H1 (cell line): ENCODE results near the gene RCAN2. TPM values are rescaled to one million over a fixed set of nuclear protein-coding genes. Genes with fewer than 3 reads are reported as not detected.

ENCODE experiments used
- CTCF ChIA-PET: fragments of 300-600 bp; sonication (Branson Sonifier 250); formaldehyde crosslinking; loops from one replicate; lab custom pipeline; 2021; ENCODE audit not compliant: partially characterized antibody; lab: Charles Lee
- POLR2A ChIA-PET: fragments of 300-600 bp; sonication (Branson Sonifier 250); formaldehyde crosslinking; loops from one replicate; lab custom pipeline; 2021; ENCODE audit warnings: inconsistent platforms; ENCODE audit not compliant: partially characterized antibody; lab: Charles Lee
- DNase-seq, 2 experiments: peaks; one replicate each; pipeline versions ENCODE4 v3.0.0 to v3.0.0-alpha.2; 2010 to 2022; ENCODE audit warnings: low spot score in 2 of 2, low read depth in 1 of 2, mixed read lengths in 1 of 2
- FAIRE-seq: peaks from 2 replicates; lab custom pipeline; 2011; peaks lifted over from hg19 to GRCh38; lab: Jason Lieb, UNC
- H2AFZ ChIP-seq: 2 replicates; pipeline ENCODE4 v1.8.1; 2012; ENCODE audit warnings: low read length, inconsistent platforms
- H2AK5ac ChIP-seq: 2 replicates; pipeline ENCODE4 v1.6.1; 2013; ENCODE audit warnings: low read depth, low read length
- H2BK120ac ChIP-seq: replicated peaks from 2 replicates; pipeline ENCODE3; 2013; ENCODE audit warnings: low read depth, low read length, inconsistent platforms
- H2BK12ac ChIP-seq: 2 replicates; pipeline ENCODE4 v1.6.1; 2013; ENCODE audit warnings: low read depth, low read length
- H2BK15ac ChIP-seq: 2 replicates; pipeline ENCODE4 v1.6.1; 2013; ENCODE audit warnings: low read length
- H2BK20ac ChIP-seq: 2 replicates; pipeline ENCODE4 v1.6.1; 2013; ENCODE audit warnings: low read length
- H2BK5ac ChIP-seq: 2 replicates; pipeline ENCODE4 v1.6.1; 2013; ENCODE audit warnings: low read depth, low read length
- H3K14ac ChIP-seq: 2 replicates; pipeline ENCODE4 v1.6.1; 2013; ENCODE audit warnings: inconsistent platforms; ENCODE audit not compliant: insufficient read length
- H3K18ac ChIP-seq: 2 replicates; pipeline ENCODE4 v1.6.1; 2013; ENCODE audit warnings: low read length; ENCODE audit errors: extremely low read depth
- H3K23ac ChIP-seq: 2 replicates; pipeline ENCODE4 v1.6.1; 2013; ENCODE audit warnings: inconsistent platforms; ENCODE audit not compliant: insufficient read length
- H3K23me2 ChIP-seq: 2 replicates; pipeline ENCODE4 v1.6.1; 2013; ENCODE audit warnings: low read depth, low read length
- H3K27ac ChIP-seq: 2 replicates; pipeline ENCODE4 v1.6.1; 2011; ENCODE audit warnings: low read depth, low read length, inconsistent platforms
- H3K27me3 ChIP-seq, 4 experiments: replicated peaks in 1 of 4; 1 replicate in 1 of 4; 2 replicates in 3 of 4; pipeline versions ENCODE4 v1.6.1 to v1.8.1; 2011 to 2013; ENCODE audit warnings: low read length in 3 of 4, mild to moderate bottlenecking in 3 of 4, inconsistent platforms in 2 of 4, mixed read lengths in 2 of 4, moderate library complexity in 1 of 4; ENCODE audit not compliant: control insufficient read depth in 3 of 4, insufficient read depth in 3 of 4; ENCODE audit errors: extremely low read depth in 1 of 4
- H3K36me3 ChIP-seq, 4 experiments: 2 replicates each; pipeline versions ENCODE4 v1.6.1 to v1.8.1; 2011 to 2013; ENCODE audit warnings: mild to moderate bottlenecking in 4 of 4, low read length in 3 of 4, moderate library complexity in 2 of 4, control low read depth in 1 of 4, inconsistent platforms in 1 of 4; ENCODE audit not compliant: insufficient read depth in 4 of 4, control insufficient read depth in 2 of 4
- H3K4ac ChIP-seq: replicated peaks from 2 replicates; pipeline ENCODE3; 2013; ENCODE audit warnings: low read length, low read depth, mixed read lengths, inconsistent platforms; ENCODE audit not compliant: insufficient read length
- H3K4me1 ChIP-seq, 4 experiments: replicated peaks in 1 of 4; 1 replicate in 1 of 4; 2 replicates in 3 of 4; pipeline versions ENCODE4 v1.6.1 to v1.8.1; 2011 to 2013; ENCODE audit warnings: low read length in 3 of 4, inconsistent platforms in 2 of 4, mixed read lengths in 1 of 4; ENCODE audit not compliant: insufficient read depth in 4 of 4, control insufficient read depth in 3 of 4
- H3K4me2 ChIP-seq, 2 experiments: 2 replicates each; pipeline versions ENCODE4 v1.6.1 to v1.8.1; 2011 to 2013; ENCODE audit warnings: low read depth in 2 of 2, low read length in 2 of 2, control low read depth in 1 of 2, inconsistent platforms in 1 of 2, mild to moderate bottlenecking in 1 of 2; ENCODE audit not compliant: insufficient read depth in 1 of 2
- H3K4me3 ChIP-seq, 4 experiments: fragments of 200-600, 300-600 bp in 1 of 4; sonication (generic), shearing (Covaris generic), sonication (Bioruptor Twin) in 1 of 4; 2 replicates each; pipeline versions ENCODE4 v1.5.1 to v1.8.1; 2011 to 2016; ENCODE audit warnings: low read length in 4 of 4, low read depth in 3 of 4, control low read depth in 2 of 4, inconsistent platforms in 2 of 4, mild to moderate bottlenecking in 2 of 4, mixed read lengths in 1 of 4, moderate library complexity in 1 of 4; ENCODE audit not compliant: insufficient read depth in 2 of 4; ENCODE audit errors: extremely low read depth in 1 of 4
- H3K56ac ChIP-seq: replicated peaks from 2 replicates; pipeline ENCODE3; 2013; ENCODE audit warnings: low read depth, mild to moderate bottlenecking, mixed read lengths, low read length, inconsistent platforms; ENCODE audit not compliant: insufficient read length
- H3K79me1 ChIP-seq: 2 replicates; pipeline ENCODE4 v1.6.1; 2013; ENCODE audit warnings: low read depth, low read length, control low read depth
- H3K79me2 ChIP-seq, 2 experiments: 2 replicates each; pipeline versions ENCODE4 v1.6.1 to v1.8.1; 2012 to 2013; ENCODE audit warnings: low read length in 2 of 2, mild to moderate bottlenecking in 2 of 2, inconsistent platforms in 1 of 2; ENCODE audit not compliant: insufficient read depth in 2 of 2, control insufficient read depth in 1 of 2
- H3K9ac ChIP-seq, 4 experiments: replicated peaks in 1 of 4; 1 replicate in 1 of 4; 2 replicates in 3 of 4; pipeline versions ENCODE4 v1.6.1 to v1.8.1; 2011 to 2013; ENCODE audit warnings: low read depth in 3 of 4, low read length in 3 of 4, control low read depth in 2 of 4, mild to moderate bottlenecking in 2 of 4, moderate library complexity in 2 of 4, inconsistent platforms in 1 of 4; ENCODE audit errors: extremely low read depth in 1 of 4
- H3K9me3 ChIP-seq, 2 experiments: 2 replicates each; pipeline versions ENCODE4 v1.6.1 to v1.8.1; 2012 to 2013; ENCODE audit warnings: mild to moderate bottlenecking in 2 of 2, moderate library complexity in 2 of 2, control low read depth in 1 of 2, inconsistent platforms in 1 of 2, low read depth in 1 of 2, low read length in 1 of 2, mixed read lengths in 1 of 2; ENCODE audit not compliant: insufficient read depth in 2 of 2
- H4K20me1 ChIP-seq, 2 experiments: replicated peaks in 1 of 2; 2 replicates each; pipeline versions ENCODE3 to v1.8.1; 2011 to 2013; ENCODE audit warnings: inconsistent platforms in 2 of 2, low read length in 2 of 2, mild to moderate bottlenecking in 1 of 2; ENCODE audit not compliant: insufficient read depth in 2 of 2, control insufficient read depth in 1 of 2
- H4K5ac ChIP-seq: 2 replicates; pipeline ENCODE4 v1.6.1; 2013; ENCODE audit warnings: low read length, low read depth, mixed read lengths, inconsistent platforms; ENCODE audit not compliant: insufficient read length
- H4K8ac ChIP-seq: 2 replicates; pipeline ENCODE4 v1.8.0; 2013; ENCODE audit warnings: mild to moderate bottlenecking, moderate library complexity, low read length, inconsistent platforms; ENCODE audit not compliant: insufficient read depth; ENCODE audit errors: extremely low read depth
- H4K91ac ChIP-seq: replicated peaks from 2 replicates; pipeline ENCODE3; 2013; ENCODE audit warnings: low read length, mixed read lengths, inconsistent platforms; ENCODE audit not compliant: insufficient read length
- WGBS, 2 experiments: shearing (Covaris generic) in 1 of 2; methylation state at CpG; one replicate each; pipeline versions ENCODE4 v1.1.6 to v1.1.7; 2013 to 2015; ENCODE audit warnings: low lambda C conversion rate in 2 of 2, mixed read lengths in 2 of 2, inconsistent platforms in 1 of 2, low coverage in 1 of 2, missing lambda C conversion rate in 1 of 2; ENCODE audit not compliant: insufficient replicate concordance in 2 of 2, insufficient coverage in 1 of 2, insufficient read length in 1 of 2; ENCODE audit errors: extremely low coverage in 1 of 2, missing lambda C conversion rate in 1 of 2; 5-methylcytosine and 5-hydroxymethylcytosine counted together
- polyA plus RNA-seq, 7 experiments: library from polyadenylated mRNA; depleted of rRNA in 3 of 7; stranded (reverse) in 5 of 7; unstranded in 2 of 7; fragments of >200 nt in 5 of 7; fragments of 200-250 nt in 2 of 7; gene quantifications; 1 replicate in 5 of 7; 2 replicates in 1 of 7; 4 replicates in 1 of 7; pipeline versions ENCODE4 v1.2.1 to v1.2.3, GENCODE V29; 2011 to 2013; ENCODE audit warnings: missing spikeins in 2 of 7, mixed read lengths in 2 of 7
- total RNA-seq: library from RNA; stranded (reverse); fragmentation: NEBNext Ultra II Directional; extraction: Animal tissue kit (Norgen Biotek cat#: 25700); gene quantifications from 2 replicates; pipeline ENCODE4 v1.2.1, GENCODE V29; 2021
- TF ChIP-seq, protein P1 (sequence below): IDR thresholded peaks from 2 replicates; pipeline ENCODE4 v1.6.1; 2012; ENCODE audit warnings: inconsistent platforms

The RCAN2 gene
- total and polyA plus RNA-seq, 2 of the 8 experiments (the other 6 are each of a cell fraction or from before 2014, with no cell fraction given): 5.0 to 8.5 TPM

DNA sequence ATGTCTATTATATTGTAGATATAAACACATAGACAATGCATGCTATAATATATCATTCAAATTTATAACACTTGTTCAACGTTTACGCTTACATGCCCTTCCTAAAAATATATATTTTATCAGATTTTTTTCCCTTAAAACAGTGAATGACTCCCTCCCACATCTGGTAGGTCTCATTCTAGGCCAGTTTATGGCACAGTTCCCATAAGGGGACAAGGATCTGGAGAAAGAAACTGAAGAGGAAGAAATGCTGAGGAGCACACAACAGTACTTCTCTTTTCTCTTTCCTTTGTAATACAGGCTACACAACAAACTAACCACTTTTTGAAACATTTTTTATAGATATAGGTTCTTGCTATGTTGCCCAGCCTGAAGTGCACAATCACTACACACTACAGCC is 48.6 kb upstream of the RCAN2 start:
- FAIRE-seq (no peak), DNase-seq (no peak)
- Histone ChIP-seq H3K18ac (no peak overlapping the region), H2AFZ (peak overlapping the region; percentile 20; the same call in 1 of the 2 replicates), H2BK5ac (no peak overlapping the region), H3K36me3 (no peaks in the 10 kb centered on the region), H3K4me3 (no peak overlapping the region), H3K27ac (no peak overlapping the region), H3K79me1 (no peaks in the 10 kb centered on the region), H3K4me1 (peaks cover 0 to 4% (median 2%) of the 10 kb centered on the region in 4 experiments; a peak in 2 of 7 replicates), H2AK5ac (no peak overlapping the region), H3K23ac (no peak overlapping the region), H3K4ac (no peak overlapping the region), H3K9me3 (0 out of 4 replicates have a peak, but pooled peaks cover 0 to 2% of the 10 kb centered on the region in 2 experiments), H2BK15ac (no peak overlapping the region), H4K20me1 (no peaks in the 10 kb centered on the region), H3K9ac (no peak overlapping the region), H3K23me2 (no peaks in the 10 kb centered on the region), H3K56ac (no peak overlapping the region), H4K91ac (no peak overlapping the region), H4K5ac (no peak overlapping the region), H3K4me2 (no peak overlapping the region), H3K79me2 (no peaks in the 10 kb centered on the region), H2BK120ac (no peak overlapping the region), H4K8ac (no peak overlapping the region), H2BK20ac (no peak overlapping the region), H3K14ac (no peak overlapping the region), H3K27me3 (no peaks in the 10 kb centered on the region), H2BK12ac (no peak overlapping the region)
- 88% methylated on average over 2 of the region's 2 CpGs; no CpG with 5 or more reads in 1 of the 2 experiments for whole genome bisulfite sequencing, 2 experiments
- POLR2A ChIA-PET: no interaction called here
- CTCF ChIA-PET: interaction anchor here (0.7 kb wide), 1 partner anchor 283 kb away, joined by 3 read pairs; no protein-coding TSS in a partner anchor
- TF ChIP-seq, protein P1, sequence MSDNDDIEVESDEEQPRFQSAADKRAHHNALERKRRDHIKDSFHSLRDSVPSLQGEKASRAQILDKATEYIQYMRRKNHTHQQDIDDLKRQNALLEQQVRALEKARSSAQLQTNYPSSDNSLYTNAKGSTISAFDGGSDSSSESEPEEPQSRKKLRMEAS: no peak
